Endothelial cell of umbilical vein (primary cell): ENCODE measurements around the gene H1-8.

Experiments used
- CTCF ChIP-seq, 2 donors: IDR thresholded peaks; 1 replicate in 1 of 2; 2 replicates in 1 of 2; pipeline ENCODE4 v1.5.1; 2011; ENCODE audit warnings: low read length in 2 of 2, mild to moderate bottlenecking in 2 of 2, moderate library complexity in 2 of 2, control low read depth in 1 of 2, inconsistent platforms in 1 of 2, low read depth in 1 of 2; ENCODE audit not compliant: insufficient read depth in 1 of 2; ENCODE audit errors: extremely low read depth in 1 of 2
- EZH2 ChIP-seq: IDR thresholded peaks from 2 replicates; pipeline ENCODE4 v1.6.1; 2012; ENCODE audit warnings: borderline replicate concordance, low read depth, mild to moderate bottlenecking, moderate library complexity, low read length, inconsistent platforms; ENCODE audit not compliant: severe bottlenecking
- POLR2A ChIP-seq: IDR thresholded peaks from 2 replicates; pipeline ENCODE4 v1.6.1; 2012; ENCODE audit warnings: low read depth, mild to moderate bottlenecking, control low read depth, low read length
- POLR2AphosphoS5 ChIP-seq: IDR thresholded peaks from 2 replicates; pipeline ENCODE4 v1.6.1; 2012; ENCODE audit warnings: low read depth, mild to moderate bottlenecking, control low read depth, low read length, moderate library complexity; ENCODE audit not compliant: insufficient read depth

DNA sequence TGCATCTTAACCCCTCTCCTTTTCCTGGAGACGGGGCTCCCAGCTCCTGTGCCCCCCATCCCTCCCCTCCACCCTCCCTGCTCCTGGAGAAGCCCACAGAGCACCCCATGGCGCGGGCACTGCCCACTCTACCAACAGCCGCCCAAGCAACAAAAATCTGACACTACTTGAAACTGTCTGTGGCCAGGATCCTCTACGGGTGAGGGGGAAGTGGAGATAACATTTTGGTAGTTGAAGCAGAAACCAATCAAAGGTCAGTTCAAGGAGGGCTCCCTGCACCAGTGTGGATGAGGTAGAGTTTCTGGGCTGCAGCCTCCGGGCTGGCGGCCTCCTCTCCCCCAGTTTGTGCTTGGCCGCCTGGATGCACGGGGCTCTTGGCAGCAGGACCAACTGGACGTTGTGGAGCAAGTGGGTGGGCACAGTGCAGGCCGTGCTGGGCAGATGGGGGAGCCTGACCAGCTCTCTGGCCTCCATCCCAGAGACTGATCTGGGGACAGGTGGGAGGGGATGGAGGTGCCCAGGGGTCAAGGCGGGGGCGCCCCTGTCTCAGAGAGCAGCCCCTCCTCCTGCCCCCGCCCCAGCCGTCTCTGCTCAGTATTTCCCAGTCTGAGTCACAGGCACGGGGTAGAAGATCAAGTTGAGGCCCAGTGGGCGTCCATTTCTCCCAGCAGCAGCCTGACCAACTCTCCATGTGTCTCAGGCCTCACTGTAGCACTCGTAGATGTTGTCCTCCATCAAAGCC is 12.8 kb downstream of the H1-8 start:
- TF ChIP-seq POLR2AphosphoS5 (no peak), EZH2 (no peak), CTCF (IDR thresholded peaks at IDR 0.05; ENCODE audit: extremely low read depth in 1 of 2, insufficient read depth in 1 of 2, low read depth in 1 of 2, low read length in 2 of 2) (no peak), POLR2A (no peak)
